HEK293 (cell line): ENCODE measurements around the gene LYVE1.

ENCODE experiments used
- GLIS1 ChIP-seq: fragments of 450-650 bp; formaldehyde crosslinking; IDR thresholded peaks from 2 replicates; pipeline ENCODE4 v1.5.1; 2016; ENCODE audit warnings: missing biosample characterization, missing genetic modification characterization
- IKZF3 ChIP-seq: fragments of 450-650 bp; IDR thresholded peaks from 2 replicates; pipeline ENCODE4 v1.5.0; 2018; ENCODE audit warnings: missing biosample characterization, mild to moderate bottlenecking, missing genetic modification characterization, moderate library complexity
- REST ChIP-seq: fragments of 450-650 bp; formaldehyde crosslinking; IDR thresholded peaks from 2 replicates; pipeline ENCODE4 v1.5.1; 2016; ENCODE audit warnings: missing biosample characterization, missing genetic modification characterization
- ZNF155 ChIP-seq: fragments of 450-650 bp; formaldehyde crosslinking; IDR thresholded peaks from 2 replicates; pipeline ENCODE4 v1.5.1; 2016; ENCODE audit warnings: missing biosample characterization, missing genetic modification characterization
- ZNF157 ChIP-seq: fragments of 450-650 bp; formaldehyde crosslinking; IDR thresholded peaks from 2 replicates; pipeline ENCODE4 v1.5.1; 2016; ENCODE audit warnings: missing biosample characterization, missing genetic modification characterization
- ZNF529 ChIP-seq: fragments of 450-650 bp; formaldehyde crosslinking; IDR thresholded peaks from 2 replicates; pipeline ENCODE4 v1.5.1; 2017; ENCODE audit warnings: missing genetic modification characterization, missing biosample characterization; ENCODE audit not compliant: insufficient replicate concordance
- ZNF629 ChIP-seq: fragments of 450-650 bp; formaldehyde crosslinking; IDR thresholded peaks from 2 replicates; pipeline ENCODE4 v1.5.1; 2017; ENCODE audit warnings: missing biosample characterization, missing genetic modification characterization
- ZNF777 ChIP-seq: fragments of 450-650 bp; formaldehyde crosslinking; IDR thresholded peaks from 2 replicates; pipeline ENCODE4 v1.5.1; 2017; ENCODE audit warnings: missing biosample characterization, missing genetic modification characterization, borderline replicate concordance
- TF ChIP-seq, protein P1 (sequence below): fragments of 450-650 bp; formaldehyde crosslinking; IDR thresholded peaks from 2 replicates; pipeline ENCODE4 v1.5.1; 2016; ENCODE audit warnings: missing biosample characterization, missing genetic modification characterization

GRCh38 chr11:10533323-10533722 lies 35.1 kb downstream of the LYVE1 start:
- TF ChIP-seq ZNF629 (tag by site-specific recombination) (no peak), ZNF157 (tag by site-specific recombination) (no peak), GLIS1 (tag by site-specific recombination) (no peak), ZNF529 (no peak), ZNF777 (no peak), REST (tag by site-specific recombination) (no peak), ZNF155 (tag by site-specific recombination) (no peak), IKZF3 (tag by site-specific recombination) (no peak)
- TF ChIP-seq, protein P1, sequence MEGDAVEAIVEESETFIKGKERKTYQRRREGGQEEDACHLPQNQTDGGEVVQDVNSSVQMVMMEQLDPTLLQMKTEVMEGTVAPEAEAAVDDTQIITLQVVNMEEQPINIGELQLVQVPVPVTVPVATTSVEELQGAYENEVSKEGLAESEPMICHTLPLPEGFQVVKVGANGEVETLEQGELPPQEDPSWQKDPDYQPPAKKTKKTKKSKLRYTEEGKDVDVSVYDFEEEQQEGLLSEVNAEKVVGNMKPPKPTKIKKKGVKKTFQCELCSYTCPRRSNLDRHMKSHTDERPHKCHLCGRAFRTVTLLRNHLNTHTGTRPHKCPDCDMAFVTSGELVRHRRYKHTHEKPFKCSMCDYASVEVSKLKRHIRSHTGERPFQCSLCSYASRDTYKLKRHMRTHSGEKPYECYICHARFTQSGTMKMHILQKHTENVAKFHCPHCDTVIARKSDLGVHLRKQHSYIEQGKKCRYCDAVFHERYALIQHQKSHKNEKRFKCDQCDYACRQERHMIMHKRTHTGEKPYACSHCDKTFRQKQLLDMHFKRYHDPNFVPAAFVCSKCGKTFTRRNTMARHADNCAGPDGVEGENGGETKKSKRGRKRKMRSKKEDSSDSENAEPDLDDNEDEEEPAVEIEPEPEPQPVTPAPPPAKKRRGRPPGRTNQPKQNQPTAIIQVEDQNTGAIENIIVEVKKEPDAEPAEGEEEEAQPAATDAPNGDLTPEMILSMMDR (tag by site-specific recombination), result no peak
